DND-41 (cell line): ENCODE results near the gene DOCK4.

ENCODE experiments used
- ATAC-seq: fragments of 200-7000 bp; cut with Tn5 transposase; 3 replicates; pipeline ENCODE4 v1.9.1; 2021; ENCODE audit warnings: low read depth; ENCODE audit not compliant: insufficient read depth
- DNase-seq: peaks from one replicate; pipeline ENCODE4 v3.0.0-alpha.2; 2020
- H2AFZ ChIP-seq: 2 replicates; pipeline ENCODE4 v1.6.0; 2012; ENCODE audit warnings: low read depth, low read length
- H3K27ac ChIP-seq: 2 replicates; pipeline ENCODE4 v1.5.1; 2012; ENCODE audit warnings: low read length, inconsistent platforms
- H3K27me3 ChIP-seq: fragments of 200-600 bp; sonication (generic); 2 replicates; pipeline ENCODE4 v1.6.0; 2012; ENCODE audit warnings: low read length, mild to moderate bottlenecking, inconsistent platforms; ENCODE audit not compliant: insufficient read depth, poor library complexity
- H3K36me3 ChIP-seq: 2 replicates; pipeline ENCODE4 v1.5.1; 2012; ENCODE audit warnings: low read length, inconsistent platforms; ENCODE audit not compliant: insufficient read depth
- H3K4me1 ChIP-seq: 2 replicates; pipeline ENCODE4 v1.5.1; 2012; ENCODE audit warnings: mild to moderate bottlenecking, low read length; ENCODE audit not compliant: insufficient read depth
- H3K4me2 ChIP-seq: 2 replicates; pipeline ENCODE4 v1.6.0; 2012; ENCODE audit warnings: mild to moderate bottlenecking, moderate library complexity, low read length, inconsistent platforms; ENCODE audit not compliant: insufficient read depth
- H3K4me3 ChIP-seq, 2 experiments: fragments of 200-600 bp in 1 of 2; shearing (Covaris generic) in 1 of 2; 2 replicates each; pipeline ENCODE4 v1.5.1; 2012 to 2016; ENCODE audit warnings: inconsistent platforms in 2 of 2, low read length in 2 of 2, mild to moderate bottlenecking in 2 of 2, low read depth in 1 of 2, moderate library complexity in 1 of 2
- H3K79me2 ChIP-seq: 2 replicates; pipeline ENCODE4 v1.6.0; 2012; ENCODE audit warnings: low read length, inconsistent platforms; ENCODE audit not compliant: insufficient read depth
- H3K9ac ChIP-seq: 2 replicates; pipeline ENCODE4 v1.6.0; 2012; ENCODE audit warnings: low read depth, mild to moderate bottlenecking, inconsistent platforms, low read length, moderate library complexity
- H3K9me3 ChIP-seq: 2 replicates; pipeline ENCODE4 v1.5.1; 2012; ENCODE audit warnings: low read length, moderate library complexity, mild to moderate bottlenecking, inconsistent platforms; ENCODE audit not compliant: insufficient read depth, severe bottlenecking
- H4K20me1 ChIP-seq: 2 replicates; pipeline ENCODE4 v1.6.0; 2012; ENCODE audit warnings: low read length; ENCODE audit not compliant: insufficient read depth
- EZH2 ChIP-seq: IDR thresholded peaks from 3 replicates; pipeline ENCODE4 v1.6.1; 2012; ENCODE audit warnings: borderline replicate concordance, low read depth, mild to moderate bottlenecking, moderate library complexity, low read length, inconsistent platforms; ENCODE audit not compliant: severe bottlenecking
- TF ChIP-seq, protein P1 (sequence below): IDR thresholded peaks from 2 replicates; pipeline ENCODE4 v1.5.1; 2012; ENCODE audit warnings: borderline replicate concordance, low read length, moderate library complexity, mild to moderate bottlenecking; ENCODE audit not compliant: poor library complexity, severe bottlenecking; ENCODE audit errors: extremely low read depth

The DOCK4 gene

DNA sequence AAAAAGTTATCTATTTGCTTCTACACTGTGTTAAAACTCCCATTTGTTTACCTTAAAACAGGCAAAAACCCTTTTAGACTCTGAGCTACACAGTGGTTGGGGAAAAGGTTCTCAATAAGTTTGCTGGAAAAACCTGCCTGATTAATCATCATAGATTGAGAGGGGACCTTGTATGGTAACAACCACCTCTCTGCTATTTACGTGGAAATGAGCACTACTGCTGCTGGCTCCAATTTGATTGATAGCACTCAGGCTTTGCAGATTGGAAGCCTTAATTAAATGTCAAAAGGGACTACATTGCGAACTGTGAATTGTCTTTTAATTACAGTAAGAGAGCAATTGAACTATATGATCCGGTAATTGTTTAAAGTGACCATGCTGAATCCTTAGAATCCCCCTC is 525.0 kb downstream of the DOCK4 start:
- no peak overlapping the region for H2AFZ ChIP-seq
- no peak overlapping the region for H3K9ac ChIP-seq
- H3K9me3 ChIP-seq, result no peaks in the 10 kb centered on the region
- no peaks in the 10 kb centered on the region for H4K20me1 ChIP-seq
- TF ChIP-seq, protein P1, sequence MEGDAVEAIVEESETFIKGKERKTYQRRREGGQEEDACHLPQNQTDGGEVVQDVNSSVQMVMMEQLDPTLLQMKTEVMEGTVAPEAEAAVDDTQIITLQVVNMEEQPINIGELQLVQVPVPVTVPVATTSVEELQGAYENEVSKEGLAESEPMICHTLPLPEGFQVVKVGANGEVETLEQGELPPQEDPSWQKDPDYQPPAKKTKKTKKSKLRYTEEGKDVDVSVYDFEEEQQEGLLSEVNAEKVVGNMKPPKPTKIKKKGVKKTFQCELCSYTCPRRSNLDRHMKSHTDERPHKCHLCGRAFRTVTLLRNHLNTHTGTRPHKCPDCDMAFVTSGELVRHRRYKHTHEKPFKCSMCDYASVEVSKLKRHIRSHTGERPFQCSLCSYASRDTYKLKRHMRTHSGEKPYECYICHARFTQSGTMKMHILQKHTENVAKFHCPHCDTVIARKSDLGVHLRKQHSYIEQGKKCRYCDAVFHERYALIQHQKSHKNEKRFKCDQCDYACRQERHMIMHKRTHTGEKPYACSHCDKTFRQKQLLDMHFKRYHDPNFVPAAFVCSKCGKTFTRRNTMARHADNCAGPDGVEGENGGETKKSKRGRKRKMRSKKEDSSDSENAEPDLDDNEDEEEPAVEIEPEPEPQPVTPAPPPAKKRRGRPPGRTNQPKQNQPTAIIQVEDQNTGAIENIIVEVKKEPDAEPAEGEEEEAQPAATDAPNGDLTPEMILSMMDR, result no peak
- no peak for TF ChIP-seq EZH2
- H3K36me3 ChIP-seq, result no peaks in the 10 kb centered on the region
- H3K4me1 ChIP-seq, result no peaks in the 10 kb centered on the region
- DNase-seq (no peak), ATAC-seq (no peak)
- H3K27me3 ChIP-seq, result no peaks in the 10 kb centered on the region
- no peak overlapping the region for H3K27ac ChIP-seq
- H3K79me2 ChIP-seq, result no peaks in the 10 kb centered on the region
- no peak overlapping the region for H3K4me2 ChIP-seq
- no peak overlapping the region for H3K4me3 ChIP-seq

DNA sequence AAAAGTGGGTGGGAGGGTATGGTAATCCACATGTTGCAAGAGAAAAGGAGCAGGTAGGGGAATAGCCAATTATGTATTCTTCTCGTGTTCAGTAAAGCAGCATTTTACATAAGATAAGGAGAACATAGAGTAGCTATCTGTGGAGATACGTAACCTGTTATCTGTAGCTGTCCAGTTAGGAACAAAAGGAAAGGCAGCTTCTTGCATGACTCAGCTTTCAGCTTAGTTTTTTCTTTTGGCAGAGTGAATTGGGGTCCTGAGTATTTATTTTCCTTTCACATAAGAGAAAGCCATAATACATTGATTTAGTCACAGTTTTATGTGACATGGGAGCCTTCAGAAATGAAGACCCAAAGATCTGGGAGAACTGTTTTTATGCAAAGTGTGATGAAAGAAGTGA is 527.2 kb downstream of the DOCK4 start:
- Histone ChIP-seq H3K4me3 (no peak overlapping the region), H3K36me3 (no peaks in the 10 kb centered on the region), H3K9ac (no peak overlapping the region), H4K20me1 (no peaks in the 10 kb centered on the region), H2AFZ (no peak overlapping the region), H3K27me3 (no peaks in the 10 kb centered on the region), H3K27ac (no peak overlapping the region), H3K4me1 (no peaks in the 10 kb centered on the region), H3K79me2 (no peaks in the 10 kb centered on the region), H3K4me2 (no peak overlapping the region), H3K9me3 (no peaks in the 10 kb centered on the region)
- no peak for DNase-seq
- ATAC-seq, result no peak
- TF ChIP-seq, protein P1, result no peak
- TF ChIP-seq EZH2, result no peak

DNA sequence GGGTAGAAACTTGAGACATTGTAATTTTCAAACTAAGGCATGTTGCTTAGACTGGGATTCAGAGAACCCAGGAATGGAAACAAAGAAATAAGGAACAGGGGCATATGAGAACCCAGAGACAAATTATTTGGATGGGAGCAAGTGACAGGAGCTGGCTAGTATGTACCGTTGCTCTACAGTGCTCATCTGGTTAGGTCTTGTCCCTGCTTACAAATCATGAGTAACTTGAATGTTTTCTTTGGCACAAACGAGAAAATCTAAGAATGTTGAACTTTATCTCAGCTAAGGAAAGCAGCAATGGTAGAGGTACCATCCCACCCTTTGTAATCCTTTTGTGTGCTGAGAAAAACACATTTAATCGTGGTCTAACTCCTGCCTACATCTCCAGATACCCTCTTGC is 527.9 kb downstream of the DOCK4 start:
- Histone ChIP-seq H3K4me3 (no peak overlapping the region), H3K27ac (no peak overlapping the region), H3K4me2 (no peak overlapping the region), H3K9me3 (no peaks in the 10 kb centered on the region), H4K20me1 (no peaks in the 10 kb centered on the region), H3K27me3 (no peaks in the 10 kb centered on the region), H3K9ac (no peak overlapping the region), H3K79me2 (no peaks in the 10 kb centered on the region), H3K36me3 (no peaks in the 10 kb centered on the region), H2AFZ (no peak overlapping the region), H3K4me1 (no peaks in the 10 kb centered on the region)
- TF ChIP-seq, protein P1, result no peak
- no peak for TF ChIP-seq EZH2
- ATAC-seq (no peak), DNase-seq (no peak)

DNA sequence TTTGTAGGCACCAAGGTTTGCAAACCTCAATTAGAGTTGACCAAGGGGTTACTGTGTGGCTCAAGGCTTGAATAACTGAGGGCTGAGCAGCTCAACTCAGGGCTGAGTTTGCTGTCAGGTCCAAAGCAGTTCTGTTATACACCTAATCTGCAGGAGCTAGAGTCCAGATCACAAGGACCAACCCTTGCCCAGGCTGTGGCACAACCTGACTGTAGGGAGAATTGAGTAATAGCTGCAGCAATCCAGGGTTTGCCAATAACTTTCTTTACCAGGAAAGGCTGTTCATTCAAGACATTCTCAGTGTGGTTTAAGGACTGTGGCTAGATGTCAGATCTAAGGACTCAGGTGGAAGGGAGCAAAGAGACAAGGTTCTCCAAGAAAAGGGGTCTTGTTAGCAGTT is 528.4 kb downstream of the DOCK4 start:
- TF ChIP-seq EZH2, result no peak
- TF ChIP-seq, protein P1, result no peak
- 0 out of 2 replicates have a peak overlapping the region, but pooled peaks have one; percentile 14 for H2AFZ ChIP-seq
- H3K9ac ChIP-seq, result no peak overlapping the region
- DNase-seq (no peak), ATAC-seq (no peak)
- no peaks in the 10 kb centered on the region for H3K27me3 ChIP-seq
- no peaks in the 10 kb centered on the region for H4K20me1 ChIP-seq
- H3K4me2 ChIP-seq, result no peak overlapping the region
- no peaks in the 10 kb centered on the region for H3K79me2 ChIP-seq
- no peaks in the 10 kb centered on the region for H3K4me1 ChIP-seq
- H3K4me3 ChIP-seq, result no peak overlapping the region
- H3K36me3 ChIP-seq, result no peaks in the 10 kb centered on the region
- H3K9me3 ChIP-seq, result no peaks in the 10 kb centered on the region
- no peak overlapping the region for H3K27ac ChIP-seq
